Measurements from ENCODE around the gene PMS1. TPM values are rescaled to one million over a fixed set of nuclear protein-coding genes. Genes with fewer than 3 reads are reported as not detected.
A peak's percentile ranks its signal among the peaks of the same experiment; 100 is the strongest.
"Not testable (repeated sequence)": the region's sequence is repeated elsewhere in the genome, so short reads cannot be mapped to it uniquely, and the experiment has no call there.

The PMS1 gene
- total RNA-seq, 2 donors from 2014 or later = 37.1 to 54.0 TPM

GRCh38 chr2:189826039-189826438, 41.8 kb downstream of the PMS1 start:
- H3K36me3 Mint-ChIP-seq = peaks cover 5% of the 10 kb centered on the region
- no peak for ATAC-seq

GRCh38 chr2:189829102-189829833, 45.0 kb downstream of the PMS1 start:
- Mint-ChIP-seq H3K27ac (no peak overlapping the region), H3K27me3 (no peaks in the 10 kb centered on the region), H3K9me3 (no peaks in the 10 kb centered on the region), H3K4me3 (no peak overlapping the region), H3K36me3 (peaks cover 5% of the 10 kb centered on the region), H3K4me1 (ENCODE audit: low read depth in 2 of 2) (no peaks in the 10 kb centered on the region)
- ATAC-seq (no peak), DNase-seq (ENCODE audit: low spot score) (no peak)

More at GRCh38 chr2:189826039-189826438, 41.8 kb downstream of the PMS1 start:
- no peak for DNase-seq (ENCODE audit: low spot score)
- Mint-ChIP-seq H3K4me3 (no peak overlapping the region), H3K27me3 (no peaks in the 10 kb centered on the region), H3K27ac (no peak overlapping the region), H3K9me3 (no peaks in the 10 kb centered on the region), H3K4me1 (ENCODE audit: low read depth in 2 of 2) (no peaks in the 10 kb centered on the region)

DNA sequence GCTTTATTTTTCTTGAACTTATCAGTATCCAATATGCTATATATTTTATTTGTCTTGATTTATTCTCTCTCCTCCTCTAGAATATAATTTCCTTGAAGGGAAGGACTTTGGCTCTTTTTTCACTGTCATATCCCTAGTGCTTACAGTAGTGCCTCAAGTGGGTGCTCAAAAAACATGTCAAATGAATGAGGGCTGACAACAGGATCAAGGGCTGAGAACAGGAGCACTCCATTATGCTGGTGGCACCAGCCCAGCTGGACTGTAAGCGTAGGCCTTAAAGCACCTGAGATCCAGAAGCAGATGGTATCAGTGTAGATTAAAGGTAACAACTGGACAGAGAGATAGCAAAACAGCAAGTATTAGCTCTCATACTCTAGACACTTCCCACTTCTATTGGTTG, 46.3 kb downstream of the PMS1 start:
- Mint-ChIP-seq H3K9me3 (no peaks in the 10 kb centered on the region), H3K27me3 (no peaks in the 10 kb centered on the region), H3K36me3 (peaks cover 5% of the 10 kb centered on the region), H3K4me1 (ENCODE audit: low read depth in 2 of 2) (no peaks in the 10 kb centered on the region), H3K27ac (peak overlapping the region in 1 of 2 donors; percentile 28), H3K4me3 (no peak overlapping the region)
- DNase-seq (ENCODE audit: low spot score) (no peak), ATAC-seq (no peak)

DNA sequence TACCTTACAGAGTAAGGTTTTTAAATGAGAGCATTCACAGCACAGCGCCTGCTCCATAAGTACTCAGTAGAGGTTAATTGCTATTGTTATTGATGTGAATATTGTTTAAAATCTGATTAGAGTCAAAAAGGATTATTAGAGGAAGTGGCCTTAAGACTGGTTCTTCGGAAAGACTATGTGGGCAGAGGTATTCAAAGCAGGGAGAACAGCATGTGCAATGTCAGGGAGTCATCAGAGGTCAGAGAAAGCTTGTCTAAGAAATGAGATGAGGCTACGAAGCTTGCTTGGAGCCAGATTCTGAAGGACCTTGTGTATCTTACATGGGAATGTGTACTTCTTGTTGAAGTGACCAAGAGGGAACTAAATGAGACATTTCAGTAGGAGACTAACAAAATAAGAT, 49.8 kb downstream of the PMS1 start:
- no peak for DNase-seq (ENCODE audit: low spot score)
- ATAC-seq = no peak
- Mint-ChIP-seq H3K4me3 (no peak overlapping the region), H3K27ac (no peak overlapping the region), H3K36me3 (no peaks in the 10 kb centered on the region), H3K9me3 (no peaks in the 10 kb centered on the region), H3K27me3 (no peaks in the 10 kb centered on the region), H3K4me1 (ENCODE audit: low read depth in 2 of 2) (peaks cover 0 to 3% of the 10 kb centered on the region in 2 donors)

DNA sequence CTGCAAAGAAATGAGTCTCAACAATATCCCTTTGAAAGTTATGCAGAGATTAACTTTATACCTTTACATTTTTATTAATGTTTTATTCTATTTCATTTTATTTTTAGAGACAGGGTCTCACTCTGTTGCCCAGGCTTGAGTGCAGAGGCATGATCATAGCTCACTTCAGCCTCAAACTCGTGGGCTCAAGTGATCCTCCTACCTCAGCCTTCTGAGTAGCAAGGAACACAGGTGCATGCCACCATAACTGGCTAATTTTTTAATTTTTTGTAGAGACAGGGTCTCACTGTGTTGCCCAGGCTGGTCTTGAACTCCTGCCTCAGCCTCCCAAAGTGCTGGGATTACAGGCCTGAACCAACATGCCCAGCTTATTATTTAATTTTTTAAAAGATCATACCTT, 50.4 kb downstream of the PMS1 start:
- H3K36me3 Mint-ChIP-seq; H3K27ac Mint-ChIP-seq; DNase-seq (ENCODE audit: low spot score); H3K4me3 Mint-ChIP-seq; H3K9me3 Mint-ChIP-seq; H3K4me1 Mint-ChIP-seq (ENCODE audit: low read depth in 2 of 2); ATAC-seq; H3K27me3 Mint-ChIP-seq: not testable (repeated sequence)

DNA sequence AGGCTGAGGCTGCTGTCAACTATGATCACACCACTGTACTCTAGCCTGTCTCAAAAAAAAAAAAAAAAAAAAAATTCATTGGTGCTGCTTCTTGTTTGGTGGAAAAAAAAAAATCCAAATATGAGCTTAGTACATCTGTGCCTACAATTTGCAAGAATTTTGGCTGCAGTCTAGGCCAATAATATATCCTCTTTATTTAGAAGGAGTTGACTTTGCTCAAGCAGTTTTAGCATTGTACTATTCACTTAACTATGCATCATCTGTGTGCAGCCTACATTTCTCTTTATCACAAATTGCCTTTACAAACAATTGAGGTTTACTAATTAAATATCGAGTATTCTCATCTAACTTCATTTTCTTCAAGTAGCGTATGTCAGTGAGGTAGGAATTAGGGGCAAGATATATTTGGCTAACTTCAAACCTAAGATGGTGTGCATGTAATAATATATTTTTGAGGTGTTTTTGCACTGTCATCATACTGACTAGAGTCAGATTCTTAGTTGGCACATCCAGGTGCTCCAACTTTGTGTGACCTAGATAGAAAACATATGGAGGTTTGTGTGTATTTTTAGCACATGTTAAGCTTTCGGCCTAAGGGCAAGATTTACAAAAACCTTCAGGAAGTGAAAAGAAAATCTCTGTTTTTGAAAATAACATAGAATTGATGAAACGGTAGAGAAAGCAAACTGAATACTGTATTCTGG, 51.8 kb downstream of the PMS1 start:
- DNase-seq (ENCODE audit: low spot score) (no peak), ATAC-seq (no peak)
- Mint-ChIP-seq H3K36me3 (no peaks in the 10 kb centered on the region), H3K27me3 (no peaks in the 10 kb centered on the region), H3K4me3 (no peak overlapping the region), H3K4me1 (ENCODE audit: low read depth in 2 of 2) (peaks cover 0 to 3% of the 10 kb centered on the region in 2 donors), H3K27ac (no peak overlapping the region), H3K9me3 (no peaks in the 10 kb centered on the region)

DNA sequence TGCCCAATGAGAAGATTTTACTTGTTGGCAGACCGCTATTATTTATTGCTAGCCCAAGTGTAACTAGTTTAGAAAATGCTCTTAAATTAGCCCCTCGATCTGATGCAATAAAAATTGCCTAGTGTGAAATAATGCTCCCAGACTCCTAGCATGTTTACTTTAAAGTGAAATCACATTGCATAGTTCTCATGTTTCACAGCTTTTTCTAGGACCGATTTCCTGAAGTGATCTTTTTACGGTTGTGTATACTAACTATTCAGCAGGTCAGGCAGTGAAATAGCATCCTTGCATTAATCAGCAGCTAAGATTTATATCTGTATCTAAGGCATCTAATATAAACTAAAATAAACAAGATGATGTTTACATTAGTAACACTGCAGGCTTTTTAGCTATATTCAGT, 52.4 kb downstream of the PMS1 start:
- DNase-seq (ENCODE audit: low spot score) (no peak), ATAC-seq (no peak)
- Mint-ChIP-seq H3K36me3 (no peaks in the 10 kb centered on the region), H3K27me3 (no peaks in the 10 kb centered on the region), H3K4me1 (ENCODE audit: low read depth in 2 of 2) (peaks cover 0 to 7% of the 10 kb centered on the region in 2 donors), H3K27ac (no peak overlapping the region), H3K9me3 (no peaks in the 10 kb centered on the region), H3K4me3 (no peak overlapping the region)

GRCh38 chr2:189837326-189837725, 53.1 kb downstream of the PMS1 start:
- Mint-ChIP-seq H3K27ac (no peak overlapping the region), H3K27me3 (no peaks in the 10 kb centered on the region), H3K4me1 (ENCODE audit: low read depth in 2 of 2) (peaks cover 0 to 11% of the 10 kb centered on the region in 2 donors), H3K9me3 (no peaks in the 10 kb centered on the region), H3K36me3 (peaks cover 6% of the 10 kb centered on the region), H3K4me3 (no peak overlapping the region)
- no peak for ATAC-seq
- DNase-seq (ENCODE audit: low spot score) = no peak

GRCh38 chr2:189841019-189841418, 56.8 kb downstream of the PMS1 start:
- Mint-ChIP-seq H3K9me3 (no peaks in the 10 kb centered on the region), H3K27me3 (no peaks in the 10 kb centered on the region), H3K27ac (no peak overlapping the region), H3K4me1 (ENCODE audit: low read depth in 2 of 2) (peaks cover 0 to 11% of the 10 kb centered on the region in 2 donors), H3K4me3 (no peak overlapping the region), H3K36me3 (peaks cover 7% of the 10 kb centered on the region)
- ATAC-seq (no peak), DNase-seq (ENCODE audit: low spot score) (no peak)

DNA sequence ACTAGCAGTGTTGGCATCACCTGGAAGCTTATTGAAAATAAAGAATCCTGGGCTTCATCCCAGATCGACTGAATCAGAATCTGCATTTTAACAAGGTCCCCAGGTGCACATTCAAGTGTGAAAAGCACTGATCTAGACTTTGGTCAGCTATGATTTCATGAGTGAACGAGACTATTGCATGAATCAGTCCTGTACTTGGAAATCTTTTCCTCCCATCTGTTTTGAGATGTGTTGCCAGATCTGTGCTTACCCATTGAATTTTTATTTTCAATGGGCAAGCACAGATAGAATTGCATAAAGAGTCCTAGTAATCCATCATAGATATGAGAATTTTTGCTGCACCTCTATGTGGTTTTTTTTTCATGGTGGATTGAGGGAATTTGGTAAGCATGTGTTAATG, 64.0 kb downstream of the PMS1 start:
- Mint-ChIP-seq H3K36me3 (peaks cover 23% of the 10 kb centered on the region), H3K27ac (no peak overlapping the region), H3K4me1 (ENCODE audit: low read depth in 2 of 2) (no peaks in the 10 kb centered on the region), H3K27me3 (no peaks in the 10 kb centered on the region), H3K4me3 (no peak overlapping the region), H3K9me3 (no peaks in the 10 kb centered on the region)
- ATAC-seq = no peak
- no peak for DNase-seq (ENCODE audit: low spot score)

GRCh38 chr2:189849550-189849949, 65.3 kb downstream of the PMS1 start:
- H3K27ac Mint-ChIP-seq = no peak overlapping the region
- H3K9me3 Mint-ChIP-seq = no peaks in the 10 kb centered on the region
- H3K4me3 Mint-ChIP-seq = no peak overlapping the region
- ATAC-seq = no peak
- H3K27me3 Mint-ChIP-seq = no peaks in the 10 kb centered on the region
- DNase-seq (ENCODE audit: low spot score) = no peak
- no peaks in the 10 kb centered on the region for H3K4me1 Mint-ChIP-seq (ENCODE audit: low read depth in 2 of 2)
- H3K36me3 Mint-ChIP-seq = peaks cover 28% of the 10 kb centered on the region

DNA sequence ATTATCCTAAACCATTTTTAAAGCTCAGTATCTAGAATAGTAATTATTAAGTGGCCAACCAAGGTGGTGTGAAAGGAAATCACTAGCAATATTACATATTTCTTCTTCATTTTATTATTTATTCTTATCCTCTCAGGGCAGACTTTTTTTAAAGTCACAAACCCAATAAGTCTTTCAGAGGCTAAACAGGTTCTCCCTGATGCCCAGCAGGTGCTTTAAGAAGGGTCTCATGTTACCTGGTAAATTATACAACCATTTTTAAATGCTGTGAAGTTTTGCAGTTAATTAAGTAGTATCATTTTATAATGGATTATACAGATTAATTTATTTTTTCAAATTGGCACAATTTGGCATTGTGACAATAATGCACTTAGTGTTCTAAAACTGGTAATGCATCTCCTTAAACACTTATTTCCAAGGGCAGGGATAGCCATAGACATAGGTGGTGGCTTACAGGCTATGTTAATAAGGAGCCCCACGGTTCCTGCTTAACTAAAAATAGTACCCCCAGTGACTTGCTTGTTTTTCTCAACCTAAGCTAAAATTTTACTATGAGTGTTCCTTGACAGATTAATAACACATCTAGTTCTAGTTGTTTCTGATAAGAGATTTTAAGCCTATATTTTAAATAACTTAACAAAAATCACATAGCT, 67.0 kb downstream of the PMS1 start:
- DNase-seq (ENCODE audit: low spot score) (no peak), ATAC-seq (no peak)
- no peaks in the 10 kb centered on the region for H3K4me1 Mint-ChIP-seq (ENCODE audit: low read depth in 2 of 2)
- H3K9me3 Mint-ChIP-seq = no peaks in the 10 kb centered on the region
- H3K27ac Mint-ChIP-seq = no peak overlapping the region
- H3K36me3 Mint-ChIP-seq = peaks cover 30% of the 10 kb centered on the region
- H3K27me3 Mint-ChIP-seq = no peaks in the 10 kb centered on the region
- H3K4me3 Mint-ChIP-seq = no peak overlapping the region

DNA sequence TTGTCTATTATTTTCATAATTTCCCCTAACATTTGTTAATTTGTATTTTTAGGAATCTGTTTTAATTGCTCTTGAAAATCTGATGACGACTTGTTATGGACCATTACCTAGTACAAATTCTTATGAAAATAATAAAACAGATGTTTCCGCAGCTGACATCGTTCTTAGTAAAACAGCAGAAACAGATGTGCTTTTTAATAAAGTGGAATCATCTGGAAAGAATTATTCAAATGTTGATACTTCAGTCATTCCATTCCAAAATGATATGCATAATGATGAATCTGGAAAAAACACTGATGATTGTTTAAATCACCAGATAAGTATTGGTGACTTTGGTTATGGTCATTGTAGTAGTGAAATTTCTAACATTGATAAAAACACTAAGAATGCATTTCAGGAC, 69.9 kb downstream of the PMS1 start:
- H3K27me3 Mint-ChIP-seq = no peaks in the 10 kb centered on the region

DNA sequence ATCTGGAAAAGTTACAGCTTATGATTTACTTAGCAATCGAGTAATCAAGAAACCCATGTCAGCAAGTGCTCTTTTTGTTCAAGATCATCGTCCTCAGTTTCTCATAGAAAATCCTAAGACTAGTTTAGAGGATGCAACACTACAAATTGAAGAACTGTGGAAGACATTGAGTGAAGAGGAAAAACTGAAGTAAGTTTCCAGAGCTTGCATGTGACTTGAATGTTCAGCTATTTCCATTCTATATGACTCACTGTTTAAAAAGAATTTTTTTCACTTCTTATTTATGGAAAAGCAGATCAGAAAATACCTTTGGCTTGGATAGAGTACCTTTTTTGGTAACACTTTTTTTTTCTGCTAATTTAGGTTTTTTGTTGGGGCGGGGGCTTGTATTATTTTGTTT, 70.7 kb downstream of the PMS1 start:
- H3K4me3 Mint-ChIP-seq = no peak overlapping the region
- H3K4me1 Mint-ChIP-seq (ENCODE audit: low read depth in 2 of 2) = no peaks in the 10 kb centered on the region
- ATAC-seq = no peak
- no peak overlapping the region for H3K27ac Mint-ChIP-seq
- peaks cover 13% of the 10 kb centered on the region for H3K36me3 Mint-ChIP-seq
- no peaks in the 10 kb centered on the region for H3K9me3 Mint-ChIP-seq
- no peak for DNase-seq (ENCODE audit: low spot score)
- H3K27me3 Mint-ChIP-seq = no peaks in the 10 kb centered on the region

More for the DNA sequence above, 69.9 kb downstream of the PMS1 start:
- DNase-seq (ENCODE audit: low spot score) (no peak), ATAC-seq (no peak)
- H3K27ac Mint-ChIP-seq = no peak overlapping the region
- H3K4me1 Mint-ChIP-seq (ENCODE audit: low read depth in 2 of 2) = no peaks in the 10 kb centered on the region
- no peaks in the 10 kb centered on the region for H3K9me3 Mint-ChIP-seq
- H3K36me3 Mint-ChIP-seq = peaks cover 20% of the 10 kb centered on the region
- H3K4me3 Mint-ChIP-seq = no peak overlapping the region
